Effector memory CD8-positive, alpha-beta T cell (primary cell): ENCODE results near the gene REM1.
A peak's percentile ranks its signal among the peaks of the same experiment; 100 is the strongest.
"Not testable (repeated sequence)": the region's sequence is repeated elsewhere in the genome, so short reads cannot be mapped to it uniquely, and the experiment has no call there.

Experiments used
- ATAC-seq: fragments of 150-1000 bp; cut with Tn5 transposase; replicated peaks from 2 replicates; pipeline ENCODE4 v1.10.0; 2021; ENCODE audit warnings: mild to moderate bottlenecking, moderate library complexity
- DNase-seq, 3 experiments: peaks; one replicate each; pipeline ENCODE4 v3.0.0; 2021
- H3K27ac Mint-ChIP-seq, 2 donors: one replicate each; pipeline ENCODE4 v1.8.0; 2022; ENCODE audit warnings: mild to moderate bottlenecking in 2 of 2, mixed read lengths in 2 of 2, moderate library complexity in 2 of 2
- H3K27me3 Mint-ChIP-seq, 2 donors: one replicate each; pipeline ENCODE4 v1.8.0; 2022; ENCODE audit warnings: mixed read lengths in 2 of 2
- H3K36me3 Mint-ChIP-seq: one replicate; pipeline ENCODE4 v1.8.0; 2022; ENCODE audit warnings: mild to moderate bottlenecking, moderate library complexity, mixed read lengths; ENCODE audit not compliant: insufficient read depth
- H3K4me1 Mint-ChIP-seq, 2 donors: one replicate each; pipeline ENCODE4 v1.8.0; 2022; ENCODE audit warnings: low read depth in 2 of 2, mixed read lengths in 2 of 2
- H3K4me3 Mint-ChIP-seq, 2 donors: one replicate each; pipeline ENCODE4 v1.8.0; 2022; ENCODE audit warnings: mild to moderate bottlenecking in 2 of 2, mixed read lengths in 2 of 2, moderate library complexity in 2 of 2
- H3K9me3 Mint-ChIP-seq, 2 donors: one replicate each; pipeline ENCODE4 v1.8.0; 2022; ENCODE audit warnings: mixed read lengths in 2 of 2
- total RNA-seq, 9 experiments: gene quantifications; one replicate each; lab custom pipeline; 2026; lab: John Stamatoyannopoulos, UW

Gene REM1, protein sequence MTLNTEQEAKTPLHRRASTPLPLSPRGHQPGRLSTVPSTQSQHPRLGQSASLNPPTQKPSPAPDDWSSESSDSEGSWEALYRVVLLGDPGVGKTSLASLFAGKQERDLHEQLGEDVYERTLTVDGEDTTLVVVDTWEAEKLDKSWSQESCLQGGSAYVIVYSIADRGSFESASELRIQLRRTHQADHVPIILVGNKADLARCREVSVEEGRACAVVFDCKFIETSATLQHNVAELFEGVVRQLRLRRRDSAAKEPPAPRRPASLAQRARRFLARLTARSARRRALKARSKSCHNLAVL
- 0 to 0.11 (median 0) reads per million in 9 experiments for total RNA-seq

DNA sequence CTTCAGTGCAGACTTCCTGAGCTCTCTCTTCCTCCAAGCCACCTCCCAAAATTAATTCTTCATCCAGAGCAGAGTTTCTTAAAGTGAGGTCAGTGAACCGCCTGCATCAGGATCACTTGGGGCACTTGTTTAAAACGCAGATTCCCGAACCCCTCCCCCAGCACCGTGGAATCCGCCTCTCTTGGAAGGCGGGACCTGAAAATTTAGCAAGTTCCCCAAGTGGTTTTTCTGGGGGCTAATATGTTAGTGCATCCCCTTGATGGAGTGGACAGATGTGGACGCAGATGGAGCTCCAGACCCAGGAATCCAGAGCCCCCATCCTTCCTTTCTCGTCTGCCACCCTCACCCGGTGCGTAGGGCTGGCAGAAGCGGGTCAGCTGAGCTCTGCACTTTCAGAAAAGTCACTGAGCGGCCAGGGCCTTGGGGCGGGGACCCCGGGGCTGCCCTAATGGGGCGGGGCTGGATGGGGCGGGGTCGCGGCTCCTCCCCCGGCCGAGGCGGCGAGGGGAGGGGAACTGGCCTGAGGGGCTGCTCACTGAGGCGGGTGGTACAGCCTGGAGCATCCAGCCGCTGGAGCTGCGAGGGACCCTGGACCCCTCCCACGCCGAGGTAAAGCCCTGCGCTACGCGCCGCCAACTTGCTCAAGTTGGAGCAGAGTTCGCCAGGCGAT, at the start of gene REM1, which contains the start of gene DEFB124:
REM1 (plus strand) TSS at position 531 of the 670 bp plus-strand sequence. CDS start 1,158 bp downstream, outside the sequence.
DEFB124 (minus strand) TSS at position 370 of the 670 bp plus-strand sequence. CDS start 2,114 bp downstream, outside the sequence.
- Mint-ChIP-seq H3K27ac (no peak within 1 kb of the TSS), H3K4me1 (peaks cover 2 to 3% of the 10 kb centered on the region in 2 donors), H3K4me3 (peak within 1 kb of the TSS in 1 of 2 donors; percentile 6), H3K9me3 (no peaks in the 10 kb centered on the region), H3K36me3 (no peaks in the 10 kb centered on the region), H3K27me3 (peaks cover 47 to 67% of the 10 kb centered on the region in 2 donors)
- DNase-seq: no peak
- ATAC-seq: no peak

DNA sequence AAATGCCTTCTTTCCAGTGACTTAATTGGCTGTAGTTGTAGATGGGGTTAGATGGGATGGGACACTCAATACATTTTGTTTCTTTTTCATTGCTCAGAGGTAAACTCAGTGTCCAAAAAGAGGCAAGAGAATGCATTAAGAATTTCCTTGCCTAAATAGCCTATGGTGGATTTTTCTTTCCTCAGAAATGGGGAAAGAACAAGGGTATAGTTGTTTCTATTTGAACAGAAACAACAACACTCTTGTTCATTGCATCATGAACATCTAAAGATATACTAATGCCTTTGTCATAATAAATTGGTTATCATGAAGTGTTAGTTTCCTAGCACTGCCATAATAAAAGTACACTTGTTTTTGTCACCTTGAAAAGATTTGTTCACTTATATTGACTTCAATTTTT, 49.3 kb upstream of the REM1 start:
- Mint-ChIP-seq H3K36me3 (no peaks in the 10 kb centered on the region), H3K4me1 (no peaks in the 10 kb centered on the region), H3K9me3 (no peaks in the 10 kb centered on the region), H3K27ac (no peak overlapping the region), H3K27me3 (peaks cover 7 to 17% of the 10 kb centered on the region in 2 donors), H3K4me3 (no peak overlapping the region)
- no peak for ATAC-seq
- DNase-seq: no peak

DNA sequence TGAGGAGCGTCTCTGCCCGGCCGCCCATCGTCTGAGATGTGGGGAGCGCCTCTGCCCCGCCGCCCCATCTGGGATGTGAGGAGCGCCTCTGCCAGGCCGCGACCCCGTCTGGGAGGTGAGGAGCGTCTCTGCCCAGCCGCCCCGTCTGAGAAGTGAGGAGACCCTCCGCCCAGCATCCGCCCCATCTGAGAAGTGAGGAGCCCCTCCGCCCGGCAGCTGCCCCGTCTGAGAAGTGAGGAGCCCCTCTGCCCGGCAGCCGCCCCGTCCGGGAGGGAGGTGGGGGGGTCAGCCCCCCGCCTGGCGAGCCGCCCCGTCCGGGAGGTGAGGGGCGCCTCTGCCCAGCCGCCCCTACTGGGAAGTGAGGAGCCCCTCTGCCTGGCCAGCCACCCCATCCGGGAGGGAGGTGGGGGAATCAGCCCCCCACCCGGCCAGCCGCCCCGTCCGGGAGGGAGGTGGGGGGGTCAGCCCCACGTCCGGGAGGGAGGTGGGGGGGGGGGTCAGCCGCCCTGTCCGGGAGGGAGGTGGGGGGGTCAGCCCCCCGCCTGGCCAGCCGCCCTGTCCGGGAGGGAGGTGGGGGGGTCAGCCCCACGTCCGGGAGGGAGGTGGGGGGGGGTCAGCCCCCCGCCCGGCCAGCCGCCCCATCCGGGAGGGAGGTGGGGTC, 48.1 kb upstream of the REM1 start:
- H3K4me1 Mint-ChIP-seq, H3K27ac Mint-ChIP-seq, H3K9me3 Mint-ChIP-seq, H3K36me3 Mint-ChIP-seq, ATAC-seq, DNase-seq, H3K4me3 Mint-ChIP-seq: not testable (repeated sequence)
- H3K27me3 Mint-ChIP-seq: peaks cover 7 to 19% of the 10 kb centered on the region in 2 donors

DNA sequence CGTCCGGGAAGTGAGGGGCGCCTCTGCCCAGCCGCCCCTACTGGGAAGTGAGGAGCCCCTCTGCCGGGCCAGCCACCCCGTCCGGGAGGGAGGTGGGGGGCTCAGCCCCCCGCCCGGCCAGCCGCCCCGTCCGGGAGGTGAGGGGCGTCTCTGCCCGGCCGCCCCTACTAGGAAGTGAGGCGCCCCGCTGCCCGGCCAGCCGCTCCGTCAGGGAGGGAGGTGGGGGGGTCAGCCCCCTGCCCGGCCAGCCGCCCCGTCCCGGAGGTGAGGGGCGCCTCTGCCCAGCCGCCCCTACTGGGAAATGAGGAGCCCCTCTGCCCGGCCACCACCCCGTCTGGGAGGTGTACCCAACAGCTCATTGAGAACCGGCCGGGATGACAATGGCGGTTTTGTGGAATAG, 47.5 kb upstream of the REM1 start:
- not testable (repeated sequence) for H3K36me3 Mint-ChIP-seq, H3K9me3 Mint-ChIP-seq

DNA sequence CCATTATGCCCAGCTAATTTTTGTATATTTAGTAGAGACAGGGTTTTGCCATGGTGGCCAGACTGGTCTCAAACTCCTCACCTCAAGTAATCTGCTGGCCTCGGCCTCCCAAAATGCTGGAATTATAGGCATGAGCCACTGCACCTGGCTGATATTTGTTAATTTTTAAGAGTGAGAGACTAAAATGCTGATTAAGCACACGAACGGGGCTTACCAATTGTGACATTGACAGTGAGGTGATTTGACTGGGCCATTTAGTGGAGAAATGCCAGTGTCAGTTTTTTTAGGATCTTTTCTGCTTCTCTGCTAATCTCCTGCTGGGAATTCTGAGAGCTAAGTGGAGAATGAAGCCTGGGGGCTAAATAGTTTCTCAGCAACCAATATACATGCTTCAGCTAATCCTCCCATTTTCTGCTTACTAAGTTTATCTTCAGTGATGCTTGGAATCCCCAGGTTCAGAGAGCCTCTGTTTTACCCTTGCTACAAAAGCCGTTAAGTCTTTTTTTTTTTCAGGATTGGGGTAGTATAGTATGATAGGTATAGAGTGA, 44.4 kb upstream of the REM1 start:
- DNase-seq: no peak
- Mint-ChIP-seq H3K4me1 (no peaks in the 10 kb centered on the region), H3K27me3 (peaks cover 29 to 31% of the 10 kb centered on the region in 2 donors), H3K9me3 (no peaks in the 10 kb centered on the region), H3K36me3 (no peaks in the 10 kb centered on the region), H3K27ac (no peak overlapping the region), H3K4me3 (no peak overlapping the region)
- ATAC-seq: no peak

More for the DNA sequence above, 47.5 kb upstream of the REM1 start:
- not testable (repeated sequence) for ATAC-seq, DNase-seq, H3K27ac Mint-ChIP-seq, H3K4me3 Mint-ChIP-seq, H3K4me1 Mint-ChIP-seq
- H3K27me3 Mint-ChIP-seq: peaks cover 11 to 24% of the 10 kb centered on the region in 2 donors

DNA sequence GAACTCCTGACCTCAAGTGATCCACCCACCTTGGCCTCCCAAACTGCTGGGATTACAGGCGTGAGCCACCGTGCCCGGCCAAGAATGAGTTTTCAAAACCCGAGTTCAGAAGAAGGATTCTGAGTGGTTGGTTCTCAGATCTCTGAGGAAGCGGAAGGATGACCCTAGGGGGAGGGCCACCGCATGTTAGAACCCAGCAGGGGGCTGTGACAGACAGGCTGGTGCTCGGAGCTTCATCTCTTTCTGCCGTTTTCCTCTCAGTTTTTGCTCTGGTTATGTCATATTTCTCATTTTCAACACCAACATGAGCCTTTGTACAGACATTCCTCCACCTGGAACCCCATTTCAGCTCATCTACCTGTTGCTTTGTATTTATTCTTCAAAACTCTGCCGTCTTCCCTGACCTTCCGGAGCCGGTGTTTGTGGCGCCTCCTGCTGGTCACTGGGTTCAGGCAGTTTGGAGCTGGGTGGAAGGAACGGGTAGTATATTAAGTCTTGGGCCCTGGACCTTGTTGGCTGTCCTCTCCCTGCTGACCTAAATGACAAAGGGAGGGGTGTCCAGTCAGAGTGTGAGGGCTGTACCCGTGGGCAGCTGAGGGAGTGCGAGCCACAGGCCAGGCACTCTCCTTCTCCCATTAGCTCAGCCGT, 35.0 kb upstream of the REM1 start, which contains the start of gene DEFB123:
DEFB123 (plus strand) TSS at position 621 of the 648 bp plus-strand sequence. CDS start 67 bp downstream, outside the sequence.
- DNase-seq (no peak), ATAC-seq (no peak)
- Mint-ChIP-seq H3K27ac (no peak within 1 kb of the TSS), H3K9me3 (no peaks in the 10 kb centered on the region), H3K27me3 (peaks cover 7 to 22% of the 10 kb centered on the region in 2 donors), H3K4me1 (no peaks in the 10 kb centered on the region), H3K4me3 (no peak within 1 kb of the TSS), H3K36me3 (no peaks in the 10 kb centered on the region)

DNA sequence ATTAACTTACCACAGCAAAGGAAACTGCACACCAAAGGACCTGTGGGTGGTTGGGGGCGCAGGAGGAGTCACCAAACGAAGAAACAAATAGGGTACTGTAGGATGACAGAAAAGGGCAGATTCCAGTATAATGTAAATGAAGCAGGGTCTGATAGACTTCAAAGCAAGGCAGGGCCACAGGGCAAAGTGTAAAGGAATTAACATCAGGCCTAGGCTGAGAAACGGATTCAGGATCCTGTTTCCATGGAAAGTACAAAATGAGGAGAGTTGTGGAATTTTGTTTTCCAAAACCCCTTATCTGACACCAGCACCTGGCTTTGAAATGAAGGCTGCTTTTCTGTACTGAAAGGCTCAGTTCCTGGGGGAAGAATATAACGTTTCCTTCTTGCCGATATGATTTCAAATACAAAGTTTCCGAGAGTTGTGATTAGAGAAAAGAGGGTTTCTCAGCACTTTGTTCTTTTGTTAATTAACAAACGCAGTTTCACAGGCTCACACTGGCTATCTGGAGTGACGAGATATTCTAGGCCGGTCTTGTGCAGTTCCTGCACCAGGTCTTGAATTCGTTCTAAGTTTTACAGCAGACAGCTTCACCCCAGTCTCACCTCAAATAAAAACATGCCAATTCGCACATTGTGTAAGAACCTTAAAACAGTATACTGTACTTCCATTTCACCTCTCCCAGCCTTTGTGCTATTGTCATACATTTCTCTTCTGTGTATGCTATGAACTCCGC, 28.8 kb upstream of the REM1 start:
- Mint-ChIP-seq H3K27me3 (peaks cover 0 to 15% of the 10 kb centered on the region in 2 donors), H3K27ac (no peak overlapping the region), H3K4me1 (no peaks in the 10 kb centered on the region), H3K4me3 (no peak overlapping the region), H3K36me3 (no peaks in the 10 kb centered on the region), H3K9me3 (no peaks in the 10 kb centered on the region)
- ATAC-seq: no peak
- DNase-seq: no peak

DNA sequence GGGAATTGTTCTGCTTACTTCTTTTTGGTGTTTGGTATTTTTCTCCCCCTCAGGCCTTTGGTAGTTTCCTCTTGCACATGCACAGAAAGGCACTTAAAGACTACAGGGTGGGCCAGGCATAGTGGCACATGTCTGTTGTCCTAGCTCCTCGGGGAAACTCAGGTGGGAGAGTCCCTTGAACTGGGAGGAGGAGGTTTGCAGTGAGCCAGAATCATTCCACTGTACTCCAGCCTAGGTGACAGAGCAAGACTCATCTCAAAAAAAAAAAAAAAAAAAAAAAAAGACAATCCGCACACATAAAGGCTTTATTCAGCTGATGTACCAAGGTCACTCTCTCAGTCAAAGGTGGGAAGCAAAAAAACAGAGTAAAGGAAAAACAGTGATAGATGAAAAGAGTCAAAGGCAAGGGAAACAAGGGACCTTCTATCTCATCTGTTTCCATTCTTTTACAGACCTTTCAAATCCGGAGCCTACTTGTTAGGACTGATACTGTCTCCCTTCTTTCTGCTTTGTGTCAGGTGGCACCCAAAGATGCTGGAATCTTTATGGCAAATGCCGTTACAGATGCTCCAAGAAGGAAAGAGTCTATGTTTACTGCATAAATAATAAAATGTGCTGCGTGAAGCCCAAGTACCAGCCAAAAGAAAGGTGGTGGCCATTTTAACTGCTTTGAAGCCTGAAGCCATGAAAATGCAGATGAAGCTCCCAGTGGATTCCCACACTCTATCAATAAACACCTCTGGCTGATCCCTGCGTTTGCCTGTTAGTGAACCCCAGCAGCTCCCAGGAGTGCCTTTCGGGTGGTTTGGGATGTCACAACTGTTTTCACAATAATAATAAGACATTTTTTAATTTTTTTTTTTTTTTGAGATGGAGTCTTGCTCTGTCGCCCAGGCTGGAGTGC, 25.3 kb upstream of the REM1 start:
- no peaks in the 10 kb centered on the region for H3K9me3 Mint-ChIP-seq
- H3K27me3 Mint-ChIP-seq: peaks cover 13 to 20% of the 10 kb centered on the region in 2 donors
- H3K36me3 Mint-ChIP-seq: no peaks in the 10 kb centered on the region
- ATAC-seq (no peak), DNase-seq (no peak)
- no peak overlapping the region for H3K27ac Mint-ChIP-seq
- no peak overlapping the region for H3K4me3 Mint-ChIP-seq
- H3K4me1 Mint-ChIP-seq: no peaks in the 10 kb centered on the region

DNA sequence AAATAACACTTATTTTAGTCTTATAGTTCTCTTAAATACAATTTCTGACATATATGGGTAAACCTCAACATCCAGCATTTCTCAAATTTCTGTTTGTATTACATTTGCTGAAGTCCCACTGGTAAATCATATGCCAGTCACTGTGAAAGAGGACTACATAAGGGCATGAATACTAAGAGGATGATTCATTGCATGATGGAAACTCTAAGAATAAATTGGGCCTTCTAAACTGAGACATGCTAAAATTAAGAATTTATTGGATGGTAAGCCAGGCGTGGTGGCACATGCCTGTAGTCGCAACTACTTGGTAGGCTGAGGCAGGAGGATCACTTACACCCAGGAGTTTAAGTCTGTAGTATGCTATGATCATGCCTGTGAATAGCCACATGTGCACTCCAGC, 22.5 kb upstream of the REM1 start:
- Mint-ChIP-seq H3K27me3 (peaks cover 15 to 24% of the 10 kb centered on the region in 2 donors), H3K4me3 (no peak overlapping the region), H3K4me1 (no peaks in the 10 kb centered on the region), H3K27ac (no peak overlapping the region), H3K9me3 (no peaks in the 10 kb centered on the region), H3K36me3 (no peaks in the 10 kb centered on the region)
- DNase-seq (no peak), ATAC-seq (no peak)

DNA sequence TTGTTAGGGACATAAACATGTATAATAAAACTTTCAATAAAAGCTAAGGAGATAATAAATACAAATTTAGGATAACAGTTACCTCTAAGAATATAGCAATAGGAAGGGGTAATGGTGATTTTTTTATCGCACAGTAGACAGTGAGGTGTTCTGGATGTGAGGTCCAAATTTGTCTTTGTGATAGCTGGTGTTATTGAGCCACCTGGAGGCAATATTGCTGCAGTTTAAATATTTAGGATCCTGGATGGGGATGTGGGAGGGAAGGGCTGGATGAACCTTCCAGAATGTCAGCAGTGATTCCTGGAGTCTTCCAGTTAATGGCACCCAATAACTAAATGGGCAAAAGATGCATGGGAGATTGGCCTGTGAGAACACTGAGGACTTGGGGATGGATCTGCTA, 20.7 kb upstream of the REM1 start:
- ATAC-seq: no peak
- H3K4me1 Mint-ChIP-seq: no peaks in the 10 kb centered on the region
- H3K27me3 Mint-ChIP-seq: peaks cover 16 to 31% of the 10 kb centered on the region in 2 donors

DNA sequence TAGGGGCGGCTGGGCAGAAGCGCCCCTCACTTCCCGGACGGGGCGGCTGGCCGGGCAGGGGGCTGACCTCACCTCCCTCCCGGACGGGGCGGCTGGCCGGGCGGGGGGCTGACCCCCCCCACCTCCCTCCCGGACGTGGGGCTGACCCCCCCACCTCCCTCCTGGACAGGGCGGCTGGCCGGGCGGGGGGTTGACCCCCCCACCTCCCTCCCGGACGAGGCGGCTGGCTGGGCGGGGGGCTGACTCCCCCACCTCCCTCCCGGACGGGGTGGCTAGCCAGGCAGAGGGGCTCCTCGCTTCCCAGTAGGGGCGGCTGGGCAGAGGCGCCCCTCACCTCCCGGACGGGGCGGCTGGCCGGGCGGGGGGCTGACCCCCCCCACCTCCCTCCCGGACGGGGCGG, 4.1 kb upstream of the REM1 start:
- peaks cover 27 to 54% of the 10 kb centered on the region in 2 donors for H3K27me3 Mint-ChIP-seq
- not testable (repeated sequence) for H3K9me3 Mint-ChIP-seq, H3K4me1 Mint-ChIP-seq, H3K4me3 Mint-ChIP-seq, H3K36me3 Mint-ChIP-seq, ATAC-seq, H3K27ac Mint-ChIP-seq, DNase-seq

More for the DNA sequence above, 20.7 kb upstream of the REM1 start:
- Mint-ChIP-seq H3K4me3 (no peak overlapping the region), H3K9me3 (no peaks in the 10 kb centered on the region), H3K36me3 (no peaks in the 10 kb centered on the region), H3K27ac (no peak overlapping the region)
- no peak for DNase-seq
